A673 (cell line): ENCODE results near the gene BAG5.

Experiments
- CTCF ChIP-seq: fragments of 300-800, 200-600 bp; sonication (generic); conservative IDR thresholded peaks from 2 replicates; pipeline ENCODE4 v1.5.1; 2017; ENCODE audit warnings: low read depth, mild to moderate bottlenecking, antibody characterized with exemption, low read length, moderate library complexity, mixed read lengths
- EZH2 ChIP-seq: fragments of 200-600 bp; sonication (generic); IDR thresholded peaks from 2 replicates; pipeline ENCODE4 v1.6.1; 2017; ENCODE audit warnings: borderline replicate concordance, low read depth, mild to moderate bottlenecking, mixed read lengths, antibody characterized with exemption, low read length; ENCODE audit not compliant: poor library complexity, severe bottlenecking

GRCh38 chr14:103546652-103547454 lies 15.6 kb downstream of the BAG5 start:
- TF ChIP-seq CTCF (peak; percentile 99), EZH2 (no peak)
